B cell (primary cell): Measurements from ENCODE around the gene PCK1.

Experiments
- CTCF ChIP-seq: fragments of 200-600 bp; IDR thresholded peaks from one replicate; pipeline ENCODE4 v1.8.0; 2022; ENCODE audit warnings: antibody characterized with exemption, mild to moderate bottlenecking
- EZH2 ChIP-seq: IDR thresholded peaks from 2 replicates; pipeline ENCODE4 v1.6.1; 2012; ENCODE audit warnings: borderline replicate concordance, low read depth, mild to moderate bottlenecking, moderate library complexity, low read length; ENCODE audit not compliant: insufficient read depth, poor library complexity, severe bottlenecking

GRCh38 chr20:57578476-57579165 is 17.7 kb downstream of the PCK1 start:
- TF ChIP-seq CTCF (no peak), EZH2 (no peak)
